Parathyroid adenoma (tissue), 2 donors: ENCODE measurements around the gene KCNH2.
A peak's percentile ranks its signal among the peaks of the same experiment; 100 is the strongest.

Source experiments
- H2AFZ ChIP-seq: fragments of 300-600 bp; sonication (generic); one replicate; pipeline ENCODE4 v1.7.0; 2017; ENCODE audit warnings: antibody characterized with exemption, mild to moderate bottlenecking
- H3K27ac ChIP-seq: fragments of 300-600 bp; sonication (generic); one replicate; pipeline ENCODE4 v1.7.0; 2017
- H3K27me3 ChIP-seq: fragments of 300-600 bp; sonication (generic); one replicate; pipeline ENCODE4 v1.7.0; 2017; ENCODE audit warnings: low read length; ENCODE audit not compliant: control insufficient read depth, insufficient read depth
- H3K36me3 ChIP-seq: fragments of 300-600 bp; sonication (generic); one replicate; pipeline ENCODE4 v1.7.0; 2017; ENCODE audit warnings: low read length; ENCODE audit not compliant: control insufficient read depth, insufficient read depth
- H3K4me1 ChIP-seq: fragments of 300-600 bp; sonication (generic); one replicate; pipeline ENCODE4 v1.7.0; 2017; ENCODE audit warnings: control low read depth
- H3K4me2 ChIP-seq: fragments of 300-600 bp; sonication (generic); one replicate; pipeline ENCODE4 v1.7.0; 2017; ENCODE audit warnings: low read length
- H3K4me3 ChIP-seq: fragments of 300-600 bp; sonication (generic); one replicate; pipeline ENCODE4 v1.7.0; 2017; ENCODE audit warnings: low read depth, low read length
- H3K79me2 ChIP-seq: fragments of 300-600 bp; sonication (generic); one replicate; pipeline ENCODE4 v1.7.0; 2017; ENCODE audit warnings: control low read depth
- H3K9ac ChIP-seq: fragments of 300-600 bp; sonication (generic); one replicate; pipeline ENCODE4 v1.7.0; 2017; ENCODE audit warnings: mild to moderate bottlenecking
- H3K9me3 ChIP-seq: fragments of 300-600 bp; sonication (generic); one replicate; pipeline ENCODE4 v1.7.0; 2017; ENCODE audit warnings: low read length; ENCODE audit not compliant: control insufficient read depth
- CTCF ChIP-seq: fragments of 300-600 bp; sonication (generic); IDR thresholded peaks from one replicate; pipeline ENCODE4 v1.7.0; 2017; ENCODE audit warnings: antibody characterized with exemption, mild to moderate bottlenecking
- donor health status: primary hyperparathyroidism.

The KCNH2 gene

GRCh38 chr7:151009327-151010036 is 31.4 kb upstream of the KCNH2 start:
- no peaks in the 10 kb centered on the region for H3K9me3 ChIP-seq
- no peak overlapping the region for H3K27ac ChIP-seq
- H2AFZ ChIP-seq: no peak overlapping the region
- H3K9ac ChIP-seq: no peak overlapping the region
- TF ChIP-seq CTCF: no peak
- no peak overlapping the region for H3K4me2 ChIP-seq
- H3K4me3 ChIP-seq: no peak overlapping the region
- no peaks in the 10 kb centered on the region for H3K79me2 ChIP-seq
- H3K4me1 ChIP-seq: no peaks in the 10 kb centered on the region
- no peaks in the 10 kb centered on the region for H3K36me3 ChIP-seq
- H3K27me3 ChIP-seq: no peaks in the 10 kb centered on the region

GRCh38 chr7:151008511-151009323 is 30.6 kb upstream of the KCNH2 start:
- TF ChIP-seq CTCF: peak; percentile 87
- Histone ChIP-seq H3K4me1 (no peaks in the 10 kb centered on the region), H3K36me3 (no peaks in the 10 kb centered on the region), H3K79me2 (no peaks in the 10 kb centered on the region), H3K27ac (no peak overlapping the region), H3K4me3 (no peak overlapping the region), H2AFZ (peak overlapping the region; percentile 75), H3K27me3 (no peaks in the 10 kb centered on the region), H3K9me3 (no peaks in the 10 kb centered on the region), H3K4me2 (no peak overlapping the region), H3K9ac (no peak overlapping the region)

GRCh38 chr7:151008143-151008510 is 30.0 kb upstream of the KCNH2 start:
- H3K9me3 ChIP-seq: no peaks in the 10 kb centered on the region
- H3K4me2 ChIP-seq: no peak overlapping the region
- H3K9ac ChIP-seq: no peak overlapping the region
- no peak overlapping the region for H3K27ac ChIP-seq
- H3K36me3 ChIP-seq: no peaks in the 10 kb centered on the region
- no peak overlapping the region for H3K4me3 ChIP-seq
- TF ChIP-seq CTCF: no peak
- H3K27me3 ChIP-seq: no peaks in the 10 kb centered on the region
- no peaks in the 10 kb centered on the region for H3K79me2 ChIP-seq
- no peaks in the 10 kb centered on the region for H3K4me1 ChIP-seq
- H2AFZ ChIP-seq: peak overlapping the region; percentile 75

- Histone ChIP-seq H3K27ac (no peak overlapping the region), H3K4me2 (no peak overlapping the region), H3K9me3 (no peaks in the 10 kb centered on the region), H3K4me3 (no peak overlapping the region), H3K79me2 (no peaks in the 10 kb centered on the region), H3K36me3 (no peaks in the 10 kb centered on the region), H3K27me3 (no peaks in the 10 kb centered on the region), H3K9ac (no peak overlapping the region), H2AFZ (no peak overlapping the region), H3K4me1 (no peaks in the 10 kb centered on the region)
- TF ChIP-seq CTCF: no peak
Observed at GRCh38 chr7:151007469-151007898, 29.4 kb upstream of the KCNH2 start.
